ENCODE results near the gene PROM1.

Gene PROM1

GRCh38 chr4:16122308-16122711 is 38.5 kb upstream of the PROM1 start:
- Histone ChIP-seq H3K4me3 (ENCODE audit: low read depth, low read length) (no peak overlapping the region), H3K27ac (ENCODE audit: extremely low read depth, low read depth, low read length) (no peak overlapping the region), H3K36me3 (ENCODE audit: control insufficient read depth in 2 of 2, insufficient read depth in 1 of 2, low read length in 2 of 2) (no peaks in the 10 kb centered on the region), H3K4me1 (ENCODE audit: control insufficient read depth, insufficient read depth, low read length) (no peaks in the 10 kb centered on the region), H3K9me3 (ENCODE audit: control insufficient read depth, insufficient read depth, low read depth, low read length) (no peaks in the 10 kb centered on the region)
- TF ChIP-seq ZBTB8A (tag by site-specific recombination; IDR thresholded peaks at IDR 0.05) (no peak), ZBTB1 (tag by site-specific recombination; IDR thresholded peaks at IDR 0.05) (no peak), ZBTB21 (tag by site-specific recombination; IDR thresholded peaks at IDR 0.05) (no peak), TSHZ1 (tag by site-specific recombination; IDR thresholded peaks at IDR 0.05; ENCODE audit: borderline replicate concordance) (no peak), ZNF112 (tag by site-specific recombination; IDR thresholded peaks at IDR 0.05) (no peak), PRDM1 (tag by site-specific recombination; IDR thresholded peaks at IDR 0.05) (no peak), TRIM28 (IDR thresholded peaks at IDR 0.05; ENCODE audit: borderline replicate concordance, low read length) (no peak), ZNF362 (tag by site-specific recombination; IDR thresholded peaks at IDR 0.05) (no peak)
- ChIA-PET CTCF (no interaction called here), POLR2A (no interaction called here)

- Histone ChIP-seq H3K4me3 (ENCODE audit: low read depth, low read length) (no peak overlapping the region), H3K27ac (ENCODE audit: extremely low read depth, low read depth, low read length) (no peak overlapping the region), H3K4me1 (ENCODE audit: control insufficient read depth, insufficient read depth, low read length) (no peaks in the 10 kb centered on the region), H3K36me3 (ENCODE audit: control insufficient read depth in 2 of 2, insufficient read depth in 1 of 2, low read length in 2 of 2) (no peaks in the 10 kb centered on the region), H3K9me3 (ENCODE audit: control insufficient read depth, insufficient read depth, low read depth, low read length) (no peaks in the 10 kb centered on the region)
- ChIA-PET POLR2A (no interaction called here), CTCF (interaction anchor here (0.6 kb wide), 1 partner anchor 25 kb away, joined by 3 read pairs; no protein-coding TSS in a partner anchor)
- no peak for TF ChIP-seq REST (tag by site-specific recombination; IDR thresholded peaks at IDR 0.05)
- TF ChIP-seq ZNF529 (tag by site-specific recombination; IDR thresholded peaks at IDR 0.05; ENCODE audit: insufficient replicate concordance) = no peak
- no peak for TF ChIP-seq ZNF426 (tag by site-specific recombination; IDR thresholded peaks at IDR 0.05)
- no peak for TF ChIP-seq ZNF391 (tag by site-specific recombination; IDR thresholded peaks at IDR 0.05; ENCODE audit: borderline replicate concordance, low read depth)
- no peak for TF ChIP-seq ZSCAN16 (tag by site-specific recombination; IDR thresholded peaks at IDR 0.05)
- no peak for TF ChIP-seq ZNF843 (tag by site-specific recombination; IDR thresholded peaks at IDR 0.05)
- no peak for TF ChIP-seq ZNF518A (tag by site-specific recombination; conservative IDR thresholded peaks at IDR 0.05; ENCODE audit: low read depth)
- TF ChIP-seq SP3 (tag by site-specific recombination; IDR thresholded peaks at IDR 0.05) = no peak
- no peak for TF ChIP-seq ZNF121 (tag by site-specific recombination; IDR thresholded peaks at IDR 0.05)
- no peak for TF ChIP-seq HIC1 (tag by site-specific recombination; IDR thresholded peaks at IDR 0.05)
Measured at GRCh38 chr4:16120720-16121119, 36.9 kb upstream of the PROM1 start.
